GM10266 (cell line): ENCODE measurements around the gene CD27.
"Not testable (repeated sequence)": the region's sequence is repeated elsewhere in the genome, so short reads cannot be mapped to it uniquely, and the experiment has no call there.

ENCODE experiments used
- DNase-seq: peaks from one replicate; pipeline ENCODE4 v3.0.0; 2012; ENCODE audit errors: extremely low spot score
- CTCF ChIP-seq: IDR thresholded peaks from 2 replicates; pipeline ENCODE4 v1.5.1; 2012; ENCODE audit warnings: mild to moderate bottlenecking, low read depth; ENCODE audit not compliant: control insufficient read depth, insufficient read depth; ENCODE audit errors: missing control alignments

Gene CD27

GRCh38 chr12:6494968-6495367, 50.2 kb downstream of the CD27 start:
- no peak for DNase-seq
- TF ChIP-seq CTCF = no peak

DNA sequence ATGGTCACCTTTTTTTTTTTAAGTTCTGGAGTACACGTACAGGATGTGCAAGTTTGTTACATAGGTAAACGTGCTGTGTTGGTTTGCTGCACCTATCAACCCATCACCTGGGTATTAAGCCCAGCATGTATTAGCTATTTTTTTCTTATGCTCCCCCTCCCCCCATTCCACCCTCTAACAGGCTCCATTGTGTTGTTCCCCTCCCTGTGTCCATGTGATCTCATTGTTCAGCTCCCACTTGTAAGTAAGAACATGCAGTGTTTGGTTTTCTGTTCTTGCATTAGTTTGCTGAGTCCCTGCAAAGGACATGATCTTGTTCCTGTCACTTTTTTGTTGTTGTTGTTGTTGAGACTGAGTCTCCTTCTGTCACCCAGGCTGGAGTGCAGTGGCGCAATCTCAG, 52.5 kb downstream of the CD27 start:
- DNase-seq = not testable (repeated sequence)

GRCh38 chr12:6500466-6500865, 55.7 kb downstream of the CD27 start:
- no peak for TF ChIP-seq CTCF

More at GRCh38 chr12:6500466-6500865, 55.7 kb downstream of the CD27 start:
- DNase-seq = no peak
